ENCODE results near the gene POLD4. TPM values are rescaled to one million over a fixed set of nuclear protein-coding genes. Genes with fewer than 3 reads are reported as not detected.

The POLD4 gene
- total RNA-seq, 2 experiments from 2014 or later = 153 to 171 TPM

GRCh38 chr11:67313125-67313890 is 40.0 kb downstream of the POLD4 start:
- peaks cover 26% of the 10 kb centered on the region for H3K36me3 ChIP-seq (ENCODE audit: insufficient read depth, low read length)
- H3K4me2 ChIP-seq (ENCODE audit: low read length) = no peak overlapping the region
- no peak overlapping the region for H3K4me3 ChIP-seq (ENCODE audit: low read depth, low read length, poor library complexity, severe bottlenecking)
- intact Hi-C loops (cut with micrococcal nuclease; ENCODE audit: unreplicated experiment) = no loop called here
- H3K9me2 ChIP-seq (ENCODE audit: insufficient read depth, low read length) = no peaks in the 10 kb centered on the region
- no peak for TF ChIP-seq CTCF (conservative IDR thresholded peaks at IDR 0.05; ENCODE audit: low read length)
- no peak for TF ChIP-seq EZH2phosphoT487 (IDR thresholded peaks at IDR 0.05; ENCODE audit: borderline replicate concordance, low read depth, low read length)
- peaks cover 8% of the 10 kb centered on the region for H3K4me1 ChIP-seq (ENCODE audit: insufficient read depth, low read length, poor library complexity, severe bottlenecking)
- no peak overlapping the region for H2AFZ ChIP-seq (ENCODE audit: low read length)
- POLR2A ChIA-PET = no interaction called here
- BruUV-seq (replicated peaks) = no TSS peak
- H3K27ac ChIP-seq (ENCODE audit: low read depth, low read length, poor library complexity, severe bottlenecking) = no peak overlapping the region
- H3K79me2 ChIP-seq (ENCODE audit: insufficient read depth, low read depth, low read length) = no peaks in the 10 kb centered on the region
- no peak for DNase-seq (ENCODE audit: low spot score)
- CTCF ChIA-PET (ENCODE audit: unreplicated experiment) = no interaction called here
- no peaks in the 10 kb centered on the region for H4K20me1 ChIP-seq (ENCODE audit: insufficient read depth, low read length)
- no peaks in the 10 kb centered on the region for H3K9me3 ChIP-seq (ENCODE audit: low read length)

- ChIA-PET POLR2A (no interaction called here), CTCF (ENCODE audit: unreplicated experiment) (no interaction called here)
- no peak overlapping the region for H2AFZ ChIP-seq (ENCODE audit: low read length)
- no peaks in the 10 kb centered on the region for H4K20me1 ChIP-seq (ENCODE audit: insufficient read depth, low read length)
- peaks cover 4% of the 10 kb centered on the region for H3K4me1 ChIP-seq (ENCODE audit: insufficient read depth, low read length, poor library complexity, severe bottlenecking)
- BruUV-seq (replicated peaks) = no TSS peak
- H3K4me2 ChIP-seq (ENCODE audit: low read length) = no peak overlapping the region
- TF ChIP-seq CTCF (conservative IDR thresholded peaks at IDR 0.05; ENCODE audit: low read length) (no peak), EZH2phosphoT487 (IDR thresholded peaks at IDR 0.05; ENCODE audit: borderline replicate concordance, low read depth, low read length) (no peak)
- no peaks in the 10 kb centered on the region for H3K79me2 ChIP-seq (ENCODE audit: insufficient read depth, low read depth, low read length)
- no peaks in the 10 kb centered on the region for H3K9me2 ChIP-seq (ENCODE audit: insufficient read depth, low read length)
- peaks cover 34% of the 10 kb centered on the region for H3K36me3 ChIP-seq (ENCODE audit: insufficient read depth, low read length)
- no peak overlapping the region for H3K27ac ChIP-seq (ENCODE audit: low read depth, low read length, poor library complexity, severe bottlenecking)
- no peaks in the 10 kb centered on the region for H3K9me3 ChIP-seq (ENCODE audit: low read length)
- no peak overlapping the region for H3K4me3 ChIP-seq (ENCODE audit: low read depth, low read length, poor library complexity, severe bottlenecking)
- no peak for DNase-seq (ENCODE audit: low spot score)
- intact Hi-C loops (cut with micrococcal nuclease; ENCODE audit: unreplicated experiment) = no loop called here
These were observed 40.9 kb downstream of the POLD4 start for GRCh38 chr11:67312187-67313021.
